HS-27A (cell line): ENCODE data around the gene ITK.
"Not testable (repeated sequence)": the region's sequence is repeated elsewhere in the genome, so short reads cannot be mapped to it uniquely, and the experiment has no call there.

Source experiments
- DNase-seq: peaks from one replicate; pipeline ENCODE4 v3.0.0-alpha.2; 2012; ENCODE audit warnings: low read depth, missing footprints

The ITK gene

GRCh38 chr5:157213527-157214243 is 33.0 kb downstream of the ITK start:
- no peak for DNase-seq

GRCh38 chr5:157214415-157214814 is 33.8 kb downstream of the ITK start:
- no peak for DNase-seq

GRCh38 chr5:157214861-157215513 is 34.3 kb downstream of the ITK start:
- no peak for DNase-seq

GRCh38 chr5:157215514-157216167 is 35.0 kb downstream of the ITK start:
- no peak for DNase-seq

GRCh38 chr5:157216391-157217142 is 35.9 kb downstream of the ITK start:
- DNase-seq, result no peak

- no peak for DNase-seq
Measured at GRCh38 chr5:157217289-157218024, 36.8 kb downstream of the ITK start.

- no peak for DNase-seq
Measured at GRCh38 chr5:157219491-157220271, 39.0 kb downstream of the ITK start.

- no peak for DNase-seq
Measured at GRCh38 chr5:157221959-157222358, 41.3 kb downstream of the ITK start.

- no peak for DNase-seq
Measured at GRCh38 chr5:157222506-157223230, 42.0 kb downstream of the ITK start.

GRCh38 chr5:157225469-157226422 is 45.1 kb downstream of the ITK start:
- DNase-seq, result no peak

- DNase-seq, result no peak
Measured at GRCh38 chr5:157230610-157231009, 50.0 kb downstream of the ITK start.

- DNase-seq, result no peak
Measured at GRCh38 chr5:157232706-157233105, 52.1 kb downstream of the ITK start.

- DNase-seq, result no peak
Measured at GRCh38 chr5:157233515-157233914, 52.9 kb downstream of the ITK start.

GRCh38 chr5:157236423-157236822 is 55.8 kb downstream of the ITK start:
- no peak for DNase-seq

GRCh38 chr5:157241483-157241882 is 60.8 kb downstream of the ITK start:
- DNase-seq, result no peak

GRCh38 chr5:157244704-157245103 is 64.1 kb downstream of the ITK start:
- DNase-seq, result not testable (repeated sequence)

- no peak for DNase-seq
Measured at GRCh38 chr5:157245476-157245875, 64.8 kb downstream of the ITK start.

- DNase-seq, result no peak
Measured at GRCh38 chr5:157245886-157246285, 65.2 kb downstream of the ITK start.

- DNase-seq, result no peak
Measured at GRCh38 chr5:157247267-157247666, 66.6 kb downstream of the ITK start.
